Epithelial cell of esophagus (primary cell): Measurements from ENCODE around the gene CAPZA1.

Source experiments
- DNase-seq: peaks from one replicate; pipeline ENCODE4 v3.0.0; 2010; ENCODE audit warnings: low read depth
- H3K4me3 ChIP-seq: 2 replicates; pipeline ENCODE4 v1.5.1; 2011; ENCODE audit warnings: mild to moderate bottlenecking, low read length, control low read depth
- TF ChIP-seq, protein P1 (sequence below): IDR thresholded peaks from 2 replicates; pipeline ENCODE4 v1.5.1; 2011; ENCODE audit warnings: low read depth, mild to moderate bottlenecking, low read length, control low read depth, inconsistent platforms; ENCODE audit not compliant: insufficient read depth; ENCODE audit errors: missing control alignments

Gene CAPZA1

DNA sequence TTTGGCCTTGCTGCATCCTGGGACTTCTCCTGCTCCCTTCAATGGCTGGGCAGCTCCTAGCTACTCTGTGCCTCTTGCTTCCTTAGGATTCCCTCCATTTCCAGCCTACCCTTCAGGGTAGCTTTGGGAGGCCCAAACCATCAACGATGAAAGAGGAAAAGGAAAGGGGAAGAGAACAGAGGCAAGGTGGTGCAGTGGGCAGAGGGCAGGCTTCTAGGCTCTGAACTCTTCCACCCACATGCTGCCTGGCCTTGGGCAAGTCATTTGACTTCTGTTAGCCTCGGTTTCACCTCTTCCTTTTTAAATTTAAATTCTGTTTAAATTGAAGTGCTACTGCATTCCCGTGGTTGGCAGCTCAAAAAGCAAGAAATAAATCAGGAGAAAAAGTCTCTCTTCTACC is 101.2 kb downstream of the CAPZA1 start:
- TF ChIP-seq, protein P1, sequence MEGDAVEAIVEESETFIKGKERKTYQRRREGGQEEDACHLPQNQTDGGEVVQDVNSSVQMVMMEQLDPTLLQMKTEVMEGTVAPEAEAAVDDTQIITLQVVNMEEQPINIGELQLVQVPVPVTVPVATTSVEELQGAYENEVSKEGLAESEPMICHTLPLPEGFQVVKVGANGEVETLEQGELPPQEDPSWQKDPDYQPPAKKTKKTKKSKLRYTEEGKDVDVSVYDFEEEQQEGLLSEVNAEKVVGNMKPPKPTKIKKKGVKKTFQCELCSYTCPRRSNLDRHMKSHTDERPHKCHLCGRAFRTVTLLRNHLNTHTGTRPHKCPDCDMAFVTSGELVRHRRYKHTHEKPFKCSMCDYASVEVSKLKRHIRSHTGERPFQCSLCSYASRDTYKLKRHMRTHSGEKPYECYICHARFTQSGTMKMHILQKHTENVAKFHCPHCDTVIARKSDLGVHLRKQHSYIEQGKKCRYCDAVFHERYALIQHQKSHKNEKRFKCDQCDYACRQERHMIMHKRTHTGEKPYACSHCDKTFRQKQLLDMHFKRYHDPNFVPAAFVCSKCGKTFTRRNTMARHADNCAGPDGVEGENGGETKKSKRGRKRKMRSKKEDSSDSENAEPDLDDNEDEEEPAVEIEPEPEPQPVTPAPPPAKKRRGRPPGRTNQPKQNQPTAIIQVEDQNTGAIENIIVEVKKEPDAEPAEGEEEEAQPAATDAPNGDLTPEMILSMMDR: no peak
- no peak overlapping the region for H3K4me3 ChIP-seq
- DNase-seq: no peak
